ENCODE results near the gene REXO5. TPM values are rescaled to one million over a fixed set of nuclear protein-coding genes. Genes with fewer than 3 reads are reported as not detected.

REXO5 gene
- total and polyA plus RNA-seq, 2 of the 13 experiments (the other 11 are each of a cell fraction or from before 2014, with no cell fraction given) = 5.9 to 13.1 TPM

- TF ChIP-seq ZBTB7A (CRISPR knock-in tag; IDR thresholded peaks at IDR 0.05) = peak; percentile 64; the same call in 1 of the 2 replicates
- TF ChIP-seq GABPB1 (CRISPR knock-in tag; IDR thresholded peaks at IDR 0.05) = no peak
- no peak for TF ChIP-seq ZNF251 (CRISPR knock-in tag; IDR thresholded peaks at IDR 0.05)
- TF ChIP-seq LCORL (IDR thresholded peaks at IDR 0.05) = no peak
- peak; percentile 93 for TF ChIP-seq LCORL (CRISPR knock-in tag; IDR thresholded peaks at IDR 0.05)
- TF ChIP-seq E2F1 (CRISPR knock-in tag; IDR thresholded peaks at IDR 0.05) = no peak
- no peak for TF ChIP-seq RFX3 (CRISPR knock-in tag; IDR thresholded peaks at IDR 0.05)
- no peak for TF ChIP-seq CHD2 (IDR thresholded peaks at IDR 0.05; ENCODE audit: low read depth, low read length)
- TF ChIP-seq MED13 (CRISPR knock-in tag; IDR thresholded peaks at IDR 0.05) = no peak
- no peak for TF ChIP-seq PLSCR1 (CRISPR knock-in tag; IDR thresholded peaks at IDR 0.05; ENCODE audit: borderline replicate concordance)
- no peak for TF ChIP-seq SKI (IDR thresholded peaks at IDR 0.05; ENCODE audit: partially characterized antibody)
- TF ChIP-seq ZNF383 (CRISPR knock-in tag; IDR thresholded peaks at IDR 0.05; ENCODE audit: borderline replicate concordance) = no peak
- TF ChIP-seq KIAA2018 (CRISPR knock-in tag; IDR thresholded peaks at IDR 0.05; ENCODE audit: borderline replicate concordance) = no peak
- no peak for TF ChIP-seq ZBTB26 (CRISPR knock-in tag; IDR thresholded peaks at IDR 0.05; ENCODE audit: borderline replicate concordance)
- TF ChIP-seq ZNF264 (CRISPR knock-in tag; IDR thresholded peaks at IDR 0.05) = no peak
- TF ChIP-seq BCL6 (CRISPR knock-in tag; IDR thresholded peaks at IDR 0.05) = no peak
- no peak for TF ChIP-seq TEF (CRISPR knock-in tag; IDR thresholded peaks at IDR 0.05)
- TF ChIP-seq DNMT1 (CRISPR knock-in tag; IDR thresholded peaks at IDR 0.05) = no peak
- no peak for TF ChIP-seq ZNF367 (CRISPR knock-in tag; IDR thresholded peaks at IDR 0.05; ENCODE audit: borderline replicate concordance)
Observed at GRCh38 chr16:20803561-20804214, 2.6 kb upstream of the REXO5 start (continued).

Measured in HepG2 (cell line).